ENCODE data around the gene GALNT12. TPM values are rescaled to one million over a fixed set of nuclear protein-coding genes. Genes with fewer than 3 reads are reported as not detected.

Gene GALNT12
- total RNA-seq, 1 donor from 2014 or later: 2.5 TPM

GRCh38 chr9:98866435-98867102, 59.1 kb downstream of the GALNT12 start:
- no peak for DNase-seq (ENCODE audit: low spot score)
- H3K9me3 Mint-ChIP-seq: no peaks in the 10 kb centered on the region
- no peak overlapping the region for H3K27ac Mint-ChIP-seq
- intact Hi-C loops (cut with micrococcal nuclease): no loop called here
- no peak overlapping the region for H3K4me3 Mint-ChIP-seq
- H3K4me1 Mint-ChIP-seq (ENCODE audit: low read depth): peaks cover 9% of the 10 kb centered on the region
- no peaks in the 10 kb centered on the region for H3K36me3 Mint-ChIP-seq (ENCODE audit: low read depth)
- peaks cover 9% of the 10 kb centered on the region for H3K27me3 Mint-ChIP-seq (ENCODE audit: insufficient read depth)

DNA sequence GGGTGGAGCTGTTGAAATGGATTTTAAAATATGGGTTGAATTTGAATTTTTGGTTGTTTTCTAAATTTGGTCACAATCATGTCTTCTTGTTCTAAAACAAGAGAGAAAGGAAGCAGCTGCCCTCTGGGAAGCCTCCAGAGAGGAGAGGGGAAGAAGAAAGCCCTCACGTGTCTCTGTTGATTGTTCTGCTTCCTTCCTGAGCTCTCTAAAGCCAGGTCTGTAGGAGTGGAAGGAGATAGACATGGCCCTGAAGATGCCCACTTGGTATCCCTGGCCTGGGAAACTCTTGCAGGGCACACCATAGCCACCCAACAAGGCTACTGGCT, 59.6 kb downstream of the GALNT12 start:
- Mint-ChIP-seq H3K36me3 (ENCODE audit: low read depth) (no peaks in the 10 kb centered on the region), H3K9me3 (no peaks in the 10 kb centered on the region), H3K27me3 (ENCODE audit: insufficient read depth) (peaks cover 9% of the 10 kb centered on the region), H3K27ac (no peak overlapping the region), H3K4me1 (ENCODE audit: low read depth) (peaks cover 9% of the 10 kb centered on the region), H3K4me3 (no peak overlapping the region)
- no peak for DNase-seq (ENCODE audit: low spot score)
- intact Hi-C loops (cut with micrococcal nuclease): no loop called here

- Mint-ChIP-seq H3K4me1 (ENCODE audit: low read depth) (peaks cover 9% of the 10 kb centered on the region), H3K36me3 (ENCODE audit: low read depth) (no peaks in the 10 kb centered on the region), H3K27ac (no peak overlapping the region), H3K4me3 (no peak overlapping the region), H3K27me3 (ENCODE audit: insufficient read depth) (peaks cover 9% of the 10 kb centered on the region), H3K9me3 (no peaks in the 10 kb centered on the region)
- intact Hi-C loops (cut with micrococcal nuclease): no loop called here
- no peak for DNase-seq (ENCODE audit: low spot score)
Observed at GRCh38 chr9:98867429-98868168, 60.1 kb downstream of the GALNT12 start.

DNA sequence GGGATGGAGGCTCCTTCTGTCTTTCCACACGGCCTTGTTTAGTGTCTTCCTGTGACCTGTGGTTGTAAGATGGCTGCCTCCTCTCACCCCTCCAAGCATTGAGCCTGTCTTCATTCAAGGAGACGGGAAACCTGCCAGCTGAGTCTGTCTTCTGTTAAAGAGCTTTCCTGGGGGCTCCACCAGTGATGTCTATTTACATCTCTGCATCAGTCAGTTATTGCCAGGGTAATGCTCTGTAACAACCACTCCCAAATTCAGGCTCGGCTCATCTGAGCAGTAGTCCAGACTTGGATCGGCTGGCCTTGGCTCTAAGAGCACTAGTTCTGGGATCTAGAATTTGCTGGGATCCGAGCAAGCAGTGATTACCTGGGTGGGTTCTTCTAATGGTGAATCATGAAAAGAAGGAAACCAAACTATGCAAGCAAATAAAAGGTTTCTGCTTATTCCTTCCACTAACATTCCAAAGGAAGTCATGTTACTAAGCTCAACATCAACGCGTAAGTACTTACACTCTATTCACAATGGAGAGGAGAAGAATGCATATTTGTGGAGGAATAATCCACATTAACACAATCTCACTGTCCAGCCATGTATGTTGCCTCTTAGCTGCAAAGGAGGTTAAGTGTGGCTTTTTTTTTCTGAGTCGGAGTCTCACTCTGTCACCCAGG, 61.7 kb downstream of the GALNT12 start:
- H3K4me3 Mint-ChIP-seq: no peak overlapping the region
- DNase-seq (ENCODE audit: low spot score): no peak
- H3K27me3 Mint-ChIP-seq (ENCODE audit: insufficient read depth): peaks cover 7% of the 10 kb centered on the region
- no peak overlapping the region for H3K27ac Mint-ChIP-seq
- peaks cover 9% of the 10 kb centered on the region for H3K4me1 Mint-ChIP-seq (ENCODE audit: low read depth)
- H3K36me3 Mint-ChIP-seq (ENCODE audit: low read depth): no peaks in the 10 kb centered on the region
- intact Hi-C loops (cut with micrococcal nuclease): no loop called here
- no peaks in the 10 kb centered on the region for H3K9me3 Mint-ChIP-seq

GRCh38 chr9:98869866-98870265, 62.4 kb downstream of the GALNT12 start:
- no peak for DNase-seq (ENCODE audit: low spot score)
- peaks cover 9% of the 10 kb centered on the region for H3K4me1 Mint-ChIP-seq (ENCODE audit: low read depth)
- H3K27me3 Mint-ChIP-seq (ENCODE audit: insufficient read depth): peaks cover 7% of the 10 kb centered on the region
- H3K36me3 Mint-ChIP-seq (ENCODE audit: low read depth): no peaks in the 10 kb centered on the region
- no peak overlapping the region for H3K27ac Mint-ChIP-seq
- H3K4me3 Mint-ChIP-seq: no peak overlapping the region
- intact Hi-C loops (cut with micrococcal nuclease): no loop called here
- H3K9me3 Mint-ChIP-seq: no peaks in the 10 kb centered on the region

GRCh38 chr9:98870782-98871557, 63.5 kb downstream of the GALNT12 start:
- Mint-ChIP-seq H3K4me3 (no peak overlapping the region), H3K27ac (no peak overlapping the region), H3K27me3 (ENCODE audit: insufficient read depth) (peaks cover 7% of the 10 kb centered on the region), H3K36me3 (ENCODE audit: low read depth) (no peaks in the 10 kb centered on the region), H3K9me3 (no peaks in the 10 kb centered on the region), H3K4me1 (ENCODE audit: low read depth) (peaks cover 9% of the 10 kb centered on the region)
- DNase-seq (ENCODE audit: low spot score): no peak
- intact Hi-C loops (cut with micrococcal nuclease): no loop called here

- peaks cover 9% of the 10 kb centered on the region for H3K4me1 Mint-ChIP-seq (ENCODE audit: low read depth)
Observed at GRCh38 chr9:98871558-98872065, 64.1 kb downstream of the GALNT12 start.

GRCh38 chr9:98873526-98873925, 66.1 kb downstream of the GALNT12 start:
- Mint-ChIP-seq H3K27ac (no peak overlapping the region), H3K9me3 (no peaks in the 10 kb centered on the region), H3K4me1 (ENCODE audit: low read depth) (no peaks in the 10 kb centered on the region), H3K4me3 (no peak overlapping the region), H3K27me3 (ENCODE audit: insufficient read depth) (peaks cover 5% of the 10 kb centered on the region), H3K36me3 (ENCODE audit: low read depth) (no peaks in the 10 kb centered on the region)
- DNase-seq (ENCODE audit: low spot score): no peak
- intact Hi-C loops (cut with micrococcal nuclease): no loop called here

More at GRCh38 chr9:98871558-98872065, 64.1 kb downstream of the GALNT12 start:
- H3K9me3 Mint-ChIP-seq: no peaks in the 10 kb centered on the region
- intact Hi-C loops (cut with micrococcal nuclease): no loop called here
- no peak overlapping the region for H3K27ac Mint-ChIP-seq
- H3K36me3 Mint-ChIP-seq (ENCODE audit: low read depth): no peaks in the 10 kb centered on the region
- no peak for DNase-seq (ENCODE audit: low spot score)
- peaks cover 7% of the 10 kb centered on the region for H3K27me3 Mint-ChIP-seq (ENCODE audit: insufficient read depth)
- no peak overlapping the region for H3K4me3 Mint-ChIP-seq

GRCh38 chr9:98873951-98874371, 66.5 kb downstream of the GALNT12 start:
- no peaks in the 10 kb centered on the region for H3K4me1 Mint-ChIP-seq (ENCODE audit: low read depth)
- peaks cover 5% of the 10 kb centered on the region for H3K27me3 Mint-ChIP-seq (ENCODE audit: insufficient read depth)
- H3K4me3 Mint-ChIP-seq: no peak overlapping the region
- no peak overlapping the region for H3K27ac Mint-ChIP-seq
- H3K36me3 Mint-ChIP-seq (ENCODE audit: low read depth): no peaks in the 10 kb centered on the region
- no peak for DNase-seq (ENCODE audit: low spot score)
- intact Hi-C loops (cut with micrococcal nuclease): no loop called here
- H3K9me3 Mint-ChIP-seq: no peaks in the 10 kb centered on the region

- Mint-ChIP-seq H3K4me1 (ENCODE audit: low read depth) (no peaks in the 10 kb centered on the region), H3K9me3 (no peaks in the 10 kb centered on the region), H3K27me3 (ENCODE audit: insufficient read depth) (peaks cover 5% of the 10 kb centered on the region), H3K36me3 (ENCODE audit: low read depth) (no peaks in the 10 kb centered on the region), H3K4me3 (no peak overlapping the region), H3K27ac (no peak overlapping the region)
- DNase-seq (ENCODE audit: low spot score): no peak
- intact Hi-C loops (cut with micrococcal nuclease): no loop called here
Observed at GRCh38 chr9:98874721-98875255, 67.3 kb downstream of the GALNT12 start.

DNA sequence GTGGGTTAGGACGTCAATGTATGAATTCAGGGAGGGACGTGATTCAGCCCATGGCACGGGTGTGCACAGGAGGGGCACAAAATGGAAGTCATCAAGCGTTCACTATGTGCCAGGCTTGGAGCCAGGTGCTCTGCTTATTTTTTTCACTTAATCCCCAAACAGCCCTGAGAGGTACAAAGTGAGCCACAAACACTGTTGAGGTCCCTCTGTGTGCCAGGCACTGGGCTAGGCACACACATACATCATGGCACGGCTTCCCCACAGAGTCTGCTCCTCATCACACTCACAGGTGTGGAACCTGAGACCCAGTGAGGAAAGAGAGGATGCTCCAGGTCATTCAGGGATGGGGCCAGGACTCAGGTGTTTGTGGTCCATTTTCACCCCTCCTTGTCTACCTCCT, 68.1 kb downstream of the GALNT12 start:
- no peak overlapping the region for H3K27ac Mint-ChIP-seq
- no peaks in the 10 kb centered on the region for H3K9me3 Mint-ChIP-seq
- H3K36me3 Mint-ChIP-seq (ENCODE audit: low read depth): no peaks in the 10 kb centered on the region
- no peak for DNase-seq (ENCODE audit: low spot score)
- no peaks in the 10 kb centered on the region for H3K27me3 Mint-ChIP-seq (ENCODE audit: insufficient read depth)
- H3K4me1 Mint-ChIP-seq (ENCODE audit: low read depth): no peaks in the 10 kb centered on the region
- intact Hi-C loops (cut with micrococcal nuclease): no loop called here
- no peak overlapping the region for H3K4me3 Mint-ChIP-seq

DNA sequence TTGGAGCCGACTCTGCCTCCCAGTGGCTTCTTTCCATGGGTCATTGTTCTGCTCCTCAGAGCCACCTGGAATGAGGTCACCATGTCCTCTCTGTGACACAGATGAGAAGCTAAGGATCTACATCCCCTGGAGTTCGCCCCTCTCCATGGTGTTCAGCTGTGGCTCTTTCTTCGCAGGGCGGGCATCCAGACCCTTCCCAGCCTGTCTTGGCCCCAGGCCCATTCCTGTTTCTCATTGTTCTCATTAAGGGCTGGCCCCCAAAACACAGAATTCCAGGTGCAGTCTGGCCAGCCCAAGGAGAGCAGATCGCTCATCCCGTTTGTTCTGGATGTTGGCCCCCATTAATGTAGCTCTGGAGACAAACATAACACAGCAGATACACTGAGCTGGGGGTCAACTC, 69.8 kb downstream of the GALNT12 start:
- peaks cover 6% of the 10 kb centered on the region for H3K27me3 Mint-ChIP-seq (ENCODE audit: insufficient read depth)
- H3K4me3 Mint-ChIP-seq: no peak overlapping the region
- H3K36me3 Mint-ChIP-seq (ENCODE audit: low read depth): no peaks in the 10 kb centered on the region
- intact Hi-C loops (cut with micrococcal nuclease): no loop called here
- no peaks in the 10 kb centered on the region for H3K4me1 Mint-ChIP-seq (ENCODE audit: low read depth)
- DNase-seq (ENCODE audit: low spot score): no peak
- no peak overlapping the region for H3K27ac Mint-ChIP-seq
- no peaks in the 10 kb centered on the region for H3K9me3 Mint-ChIP-seq
